ENCODE measurements around the gene ANXA11.

Gene ANXA11

GRCh38 chr10:80104066-80104926, 101.0 kb downstream of the ANXA11 start:
- FAIRE-seq (no peak), DNase-seq (ENCODE audit: insufficient read length, low spot score) (no peak)
- TF ChIP-seq, protein P1, sequence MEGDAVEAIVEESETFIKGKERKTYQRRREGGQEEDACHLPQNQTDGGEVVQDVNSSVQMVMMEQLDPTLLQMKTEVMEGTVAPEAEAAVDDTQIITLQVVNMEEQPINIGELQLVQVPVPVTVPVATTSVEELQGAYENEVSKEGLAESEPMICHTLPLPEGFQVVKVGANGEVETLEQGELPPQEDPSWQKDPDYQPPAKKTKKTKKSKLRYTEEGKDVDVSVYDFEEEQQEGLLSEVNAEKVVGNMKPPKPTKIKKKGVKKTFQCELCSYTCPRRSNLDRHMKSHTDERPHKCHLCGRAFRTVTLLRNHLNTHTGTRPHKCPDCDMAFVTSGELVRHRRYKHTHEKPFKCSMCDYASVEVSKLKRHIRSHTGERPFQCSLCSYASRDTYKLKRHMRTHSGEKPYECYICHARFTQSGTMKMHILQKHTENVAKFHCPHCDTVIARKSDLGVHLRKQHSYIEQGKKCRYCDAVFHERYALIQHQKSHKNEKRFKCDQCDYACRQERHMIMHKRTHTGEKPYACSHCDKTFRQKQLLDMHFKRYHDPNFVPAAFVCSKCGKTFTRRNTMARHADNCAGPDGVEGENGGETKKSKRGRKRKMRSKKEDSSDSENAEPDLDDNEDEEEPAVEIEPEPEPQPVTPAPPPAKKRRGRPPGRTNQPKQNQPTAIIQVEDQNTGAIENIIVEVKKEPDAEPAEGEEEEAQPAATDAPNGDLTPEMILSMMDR (IDR thresholded peaks at IDR 0.05; ENCODE audit: insufficient read depth, missing control alignments): no peak
